Measurements from ENCODE around the gene COX6A2. TPM values are rescaled to one million over a fixed set of nuclear protein-coding genes. Genes with fewer than 3 reads are reported as not detected.

The COX6A2 gene
- polyA plus RNA-seq, 2 donors, result 0.24 to 0.53 TPM

- no peaks in the 10 kb centered on the region for H3K9me3 ChIP-seq (ENCODE audit: control insufficient read depth in 2 of 2, insufficient read depth in 1 of 2, low read depth in 1 of 2, low read length in 1 of 2)
- H3K36me3 ChIP-seq (ENCODE audit: control insufficient read depth in 2 of 2, insufficient read depth in 2 of 2, low read length in 1 of 2), result no peaks in the 10 kb centered on the region
- H3K4me1 ChIP-seq (ENCODE audit: control insufficient read depth in 2 of 2, insufficient read depth in 2 of 2, low read length in 1 of 2), result no peaks in the 10 kb centered on the region
- H3K27me3 ChIP-seq (ENCODE audit: control insufficient read depth in 1 of 2, insufficient read depth in 2 of 2, low read length in 2 of 2), result no peaks in the 10 kb centered on the region
- H3K27ac ChIP-seq (ENCODE audit: low read depth in 2 of 2, low read length in 1 of 2), result no peak overlapping the region
- H3K4me3 ChIP-seq (ENCODE audit: low read depth in 1 of 2, low read length in 2 of 2), result no peak overlapping the region
- WGBS, 2 donors, result 88 to 90% methylated on average over 5 of the region's 5 CpGs
These were observed 14.8 kb downstream of the COX6A2 start for GRCh38 chr16:31413381-31413780.

GRCh38 chr16:31412750-31413149 lies 15.4 kb downstream of the COX6A2 start:
- 89% methylated on average over 10 of the region's 10 CpGs for WGBS, 2 donors
- H3K36me3 ChIP-seq (ENCODE audit: control insufficient read depth in 2 of 2, insufficient read depth in 2 of 2, low read length in 1 of 2), result no peaks in the 10 kb centered on the region
- H3K27me3 ChIP-seq (ENCODE audit: control insufficient read depth in 1 of 2, insufficient read depth in 2 of 2, low read length in 2 of 2), result no peaks in the 10 kb centered on the region
- H3K27ac ChIP-seq (ENCODE audit: low read depth in 2 of 2, low read length in 1 of 2), result no peak overlapping the region
- no peaks in the 10 kb centered on the region for H3K4me1 ChIP-seq (ENCODE audit: control insufficient read depth in 2 of 2, insufficient read depth in 2 of 2, low read length in 1 of 2)
- H3K9me3 ChIP-seq (ENCODE audit: control insufficient read depth in 2 of 2, insufficient read depth in 1 of 2, low read depth in 1 of 2, low read length in 1 of 2), result no peaks in the 10 kb centered on the region
- H3K4me3 ChIP-seq (ENCODE audit: low read depth in 1 of 2, low read length in 2 of 2), result no peak overlapping the region

- Histone ChIP-seq H3K27me3 (ENCODE audit: control insufficient read depth in 1 of 2, insufficient read depth in 2 of 2, low read length in 2 of 2) (no peaks in the 10 kb centered on the region), H3K27ac (ENCODE audit: low read depth in 2 of 2, low read length in 1 of 2) (no peak overlapping the region), H3K36me3 (ENCODE audit: control insufficient read depth in 2 of 2, insufficient read depth in 2 of 2, low read length in 1 of 2) (no peaks in the 10 kb centered on the region), H3K9me3 (ENCODE audit: control insufficient read depth in 2 of 2, insufficient read depth in 1 of 2, low read depth in 1 of 2, low read length in 1 of 2) (no peaks in the 10 kb centered on the region), H3K4me1 (ENCODE audit: control insufficient read depth in 2 of 2, insufficient read depth in 2 of 2, low read length in 1 of 2) (no peaks in the 10 kb centered on the region), H3K4me3 (ENCODE audit: low read depth in 1 of 2, low read length in 2 of 2) (no peak overlapping the region)
- WGBS, 2 donors, result 79 to 80% methylated on average over 21 to 22 of the region's 22 CpGs
These were observed 16.9 kb downstream of the COX6A2 start for GRCh38 chr16:31411024-31411844.

GRCh38 chr16:31410082-31410481 lies 18.1 kb downstream of the COX6A2 start:
- H3K4me1 ChIP-seq (ENCODE audit: control insufficient read depth in 2 of 2, insufficient read depth in 2 of 2, low read length in 1 of 2), result no peaks in the 10 kb centered on the region
- H3K27ac ChIP-seq (ENCODE audit: low read depth in 2 of 2, low read length in 1 of 2), result no peak overlapping the region
- WGBS, 2 donors, result 81 to 85% methylated on average over 8 to 9 of the region's 9 CpGs
- no peak overlapping the region for H3K4me3 ChIP-seq (ENCODE audit: low read depth in 1 of 2, low read length in 2 of 2)
- no peaks in the 10 kb centered on the region for H3K36me3 ChIP-seq (ENCODE audit: control insufficient read depth in 2 of 2, insufficient read depth in 2 of 2, low read length in 1 of 2)
- H3K9me3 ChIP-seq (ENCODE audit: control insufficient read depth in 2 of 2, insufficient read depth in 1 of 2, low read depth in 1 of 2, low read length in 1 of 2), result no peaks in the 10 kb centered on the region
- H3K27me3 ChIP-seq (ENCODE audit: control insufficient read depth in 1 of 2, insufficient read depth in 2 of 2, low read length in 2 of 2), result no peaks in the 10 kb centered on the region

- Histone ChIP-seq H3K4me3 (ENCODE audit: low read depth in 1 of 2, low read length in 2 of 2) (no peak overlapping the region), H3K27me3 (ENCODE audit: control insufficient read depth in 1 of 2, insufficient read depth in 2 of 2, low read length in 2 of 2) (no peaks in the 10 kb centered on the region), H3K9me3 (ENCODE audit: control insufficient read depth in 2 of 2, insufficient read depth in 1 of 2, low read depth in 1 of 2, low read length in 1 of 2) (no peaks in the 10 kb centered on the region), H3K36me3 (ENCODE audit: control insufficient read depth in 2 of 2, insufficient read depth in 2 of 2, low read length in 1 of 2) (no peaks in the 10 kb centered on the region), H3K4me1 (ENCODE audit: control insufficient read depth in 2 of 2, insufficient read depth in 2 of 2, low read length in 1 of 2) (no peaks in the 10 kb centered on the region), H3K27ac (ENCODE audit: low read depth in 2 of 2, low read length in 1 of 2) (no peak overlapping the region)
- 42 to 43% methylated on average over 3 of the region's 3 CpGs for WGBS, 2 donors
These were observed 18.7 kb downstream of the COX6A2 start for GRCh38 chr16:31409433-31409832.

GRCh38 chr16:31407406-31407805 lies 20.8 kb downstream of the COX6A2 start:
- Histone ChIP-seq H3K4me3 (ENCODE audit: low read depth in 1 of 2, low read length in 2 of 2) (no peak overlapping the region), H3K27me3 (ENCODE audit: control insufficient read depth in 1 of 2, insufficient read depth in 2 of 2, low read length in 2 of 2) (no peaks in the 10 kb centered on the region), H3K4me1 (ENCODE audit: control insufficient read depth in 2 of 2, insufficient read depth in 2 of 2, low read length in 1 of 2) (no peaks in the 10 kb centered on the region), H3K36me3 (ENCODE audit: control insufficient read depth in 2 of 2, insufficient read depth in 2 of 2, low read length in 1 of 2) (no peaks in the 10 kb centered on the region), H3K9me3 (ENCODE audit: control insufficient read depth in 2 of 2, insufficient read depth in 1 of 2, low read depth in 1 of 2, low read length in 1 of 2) (no peaks in the 10 kb centered on the region), H3K27ac (ENCODE audit: low read depth in 2 of 2, low read length in 1 of 2) (no peak overlapping the region)
- 84 to 86% methylated on average over 8 of the region's 8 CpGs for WGBS, 2 donors

- no peaks in the 10 kb centered on the region for H3K36me3 ChIP-seq (ENCODE audit: control insufficient read depth in 2 of 2, insufficient read depth in 2 of 2, low read length in 1 of 2)
- H3K4me1 ChIP-seq (ENCODE audit: control insufficient read depth in 2 of 2, insufficient read depth in 2 of 2, low read length in 1 of 2), result no peaks in the 10 kb centered on the region
- no peak overlapping the region for H3K4me3 ChIP-seq (ENCODE audit: low read depth in 1 of 2, low read length in 2 of 2)
- H3K9me3 ChIP-seq (ENCODE audit: control insufficient read depth in 2 of 2, insufficient read depth in 1 of 2, low read depth in 1 of 2, low read length in 1 of 2), result peaks cover 0 to 3% of the 10 kb centered on the region in 2 donors
- WGBS, 2 donors, result 71 to 73% methylated on average over 9 of the region's 9 CpGs
- H3K27ac ChIP-seq (ENCODE audit: low read depth in 2 of 2, low read length in 1 of 2), result no peak overlapping the region
- H3K27me3 ChIP-seq (ENCODE audit: control insufficient read depth in 1 of 2, insufficient read depth in 2 of 2, low read length in 2 of 2), result no peaks in the 10 kb centered on the region
These were observed 23.7 kb downstream of the COX6A2 start for GRCh38 chr16:31404353-31405064.

GRCh38 chr16:31403590-31404352 lies 24.4 kb downstream of the COX6A2 start:
- Histone ChIP-seq H3K27ac (ENCODE audit: low read depth in 2 of 2, low read length in 1 of 2) (no peak overlapping the region), H3K27me3 (ENCODE audit: control insufficient read depth in 1 of 2, insufficient read depth in 2 of 2, low read length in 2 of 2) (no peaks in the 10 kb centered on the region), H3K4me3 (ENCODE audit: low read depth in 1 of 2, low read length in 2 of 2) (no peak overlapping the region), H3K4me1 (ENCODE audit: control insufficient read depth in 2 of 2, insufficient read depth in 2 of 2, low read length in 1 of 2) (no peaks in the 10 kb centered on the region), H3K9me3 (ENCODE audit: control insufficient read depth in 2 of 2, insufficient read depth in 1 of 2, low read depth in 1 of 2, low read length in 1 of 2) (peaks cover 0 to 7% of the 10 kb centered on the region in 2 donors), H3K36me3 (ENCODE audit: control insufficient read depth in 2 of 2, insufficient read depth in 2 of 2, low read length in 1 of 2) (no peaks in the 10 kb centered on the region)
- WGBS, 2 donors, result 84% methylated on average over 21 of the region's 21 CpGs

- no peak overlapping the region for H3K27ac ChIP-seq (ENCODE audit: low read depth in 2 of 2, low read length in 1 of 2)
- no peaks in the 10 kb centered on the region for H3K27me3 ChIP-seq (ENCODE audit: control insufficient read depth in 1 of 2, insufficient read depth in 2 of 2, low read length in 2 of 2)
- peaks cover 0 to 7% of the 10 kb centered on the region in 2 donors for H3K9me3 ChIP-seq (ENCODE audit: control insufficient read depth in 2 of 2, insufficient read depth in 1 of 2, low read depth in 1 of 2, low read length in 1 of 2)
- no peaks in the 10 kb centered on the region for H3K4me1 ChIP-seq (ENCODE audit: control insufficient read depth in 2 of 2, insufficient read depth in 2 of 2, low read length in 1 of 2)
- 54 to 68% methylated on average over 1 of the region's 1 CpG for WGBS, 2 donors
- H3K36me3 ChIP-seq (ENCODE audit: control insufficient read depth in 2 of 2, insufficient read depth in 2 of 2, low read length in 1 of 2), result no peaks in the 10 kb centered on the region
- no peak overlapping the region for H3K4me3 ChIP-seq (ENCODE audit: low read depth in 1 of 2, low read length in 2 of 2)
These were observed 25.5 kb downstream of the COX6A2 start for GRCh38 chr16:31402687-31403086.
